NCI-H774 (cell line): ENCODE data around the gene TPD52L2.
"Not testable (repeated sequence)": the region's sequence is repeated elsewhere in the genome, so short reads cannot be mapped to it uniquely, and the experiment has no call there.

ENCODE experiments used
- DNase-seq: peaks from one replicate; lab custom pipeline; 2025; lab: John Stamatoyannopoulos, UW

TPD52L2 gene

DNA sequence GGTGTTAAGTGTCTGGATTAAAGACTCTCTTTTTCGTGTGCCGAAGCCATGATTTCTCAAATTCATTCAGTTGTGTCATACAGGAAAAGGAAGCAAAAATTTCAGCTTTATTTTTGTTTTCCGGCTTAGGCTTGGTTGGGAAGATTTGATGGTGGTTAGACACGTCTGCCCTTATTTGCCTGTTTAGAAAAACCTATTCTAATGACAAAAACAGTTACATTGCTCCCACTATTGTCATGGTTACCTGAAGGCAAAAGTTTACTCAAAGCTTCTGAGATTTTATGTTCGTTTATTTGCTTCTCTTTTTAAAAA, 30.8 kb downstream of the TPD52L2 start:
- no peak for DNase-seq

DNA sequence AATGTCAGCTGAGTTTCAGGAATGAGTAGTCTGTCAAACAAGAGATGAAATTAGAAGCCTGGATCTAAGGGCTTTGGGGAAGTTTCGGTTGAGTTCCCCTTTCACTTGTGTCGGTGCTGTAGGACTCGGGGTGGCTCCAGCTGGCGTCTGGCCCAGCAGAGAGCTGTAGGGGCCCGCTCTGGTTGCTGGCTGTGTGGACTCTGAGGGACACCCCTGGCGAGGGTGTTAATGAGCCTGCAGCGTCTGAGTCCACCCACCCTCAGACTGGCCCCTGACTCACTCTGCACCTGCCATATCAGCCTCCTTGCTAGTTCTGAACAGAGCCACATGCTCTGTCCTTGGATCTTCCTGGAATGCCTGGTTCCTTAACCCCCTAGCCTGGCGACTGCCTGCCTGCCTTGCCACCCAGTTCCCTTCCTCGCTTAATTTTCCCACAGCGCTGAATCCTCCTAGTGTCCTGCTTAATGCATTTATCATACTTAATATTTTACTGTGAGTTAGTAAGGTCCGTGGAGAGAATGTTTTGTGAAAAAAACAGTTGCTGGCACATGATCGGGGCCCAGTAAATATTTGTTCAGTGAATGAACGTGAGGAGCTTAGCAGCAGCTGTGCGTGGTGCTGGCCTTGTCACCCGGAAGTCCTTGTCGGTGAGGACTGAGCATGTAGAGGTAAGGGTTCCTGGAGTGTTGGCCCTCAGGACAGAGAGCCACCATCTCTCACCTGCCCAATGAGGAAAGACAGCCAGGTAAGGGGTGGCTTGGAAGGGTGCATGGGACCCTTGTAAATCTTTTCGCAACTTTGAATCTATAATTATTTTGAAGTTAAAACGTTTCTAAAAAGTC, 31.4 kb downstream of the TPD52L2 start:
- DNase-seq, result peak; percentile 80

DNA sequence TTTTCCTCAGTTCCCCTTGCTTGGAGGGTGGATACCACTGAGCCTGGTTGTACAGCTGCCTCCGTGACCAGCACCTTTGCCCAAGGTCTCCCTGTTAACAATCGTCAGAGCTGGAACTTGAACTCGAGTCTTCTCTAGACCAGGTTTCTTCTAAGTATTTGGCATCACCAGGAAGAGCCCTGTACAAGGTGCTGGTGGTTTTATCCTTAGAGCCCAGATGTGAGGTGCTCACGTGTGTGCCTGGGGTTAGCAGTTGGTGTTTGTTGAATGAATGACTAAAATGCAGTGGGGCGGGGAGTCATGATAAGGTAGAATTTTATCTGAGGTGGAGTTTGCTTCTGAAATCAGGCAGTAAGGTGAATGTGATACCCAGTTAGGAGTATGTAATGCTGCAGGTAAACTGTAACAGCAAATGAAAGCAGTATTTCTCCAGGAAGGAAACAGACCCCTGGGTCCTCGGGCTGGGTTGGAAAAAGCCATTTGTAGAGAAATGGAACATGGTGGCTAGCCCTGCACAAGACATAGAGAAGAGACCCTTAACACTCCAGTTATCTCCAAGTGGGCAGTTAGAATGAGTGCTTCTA, 33.0 kb downstream of the TPD52L2 start:
- DNase-seq, result no peak

DNA sequence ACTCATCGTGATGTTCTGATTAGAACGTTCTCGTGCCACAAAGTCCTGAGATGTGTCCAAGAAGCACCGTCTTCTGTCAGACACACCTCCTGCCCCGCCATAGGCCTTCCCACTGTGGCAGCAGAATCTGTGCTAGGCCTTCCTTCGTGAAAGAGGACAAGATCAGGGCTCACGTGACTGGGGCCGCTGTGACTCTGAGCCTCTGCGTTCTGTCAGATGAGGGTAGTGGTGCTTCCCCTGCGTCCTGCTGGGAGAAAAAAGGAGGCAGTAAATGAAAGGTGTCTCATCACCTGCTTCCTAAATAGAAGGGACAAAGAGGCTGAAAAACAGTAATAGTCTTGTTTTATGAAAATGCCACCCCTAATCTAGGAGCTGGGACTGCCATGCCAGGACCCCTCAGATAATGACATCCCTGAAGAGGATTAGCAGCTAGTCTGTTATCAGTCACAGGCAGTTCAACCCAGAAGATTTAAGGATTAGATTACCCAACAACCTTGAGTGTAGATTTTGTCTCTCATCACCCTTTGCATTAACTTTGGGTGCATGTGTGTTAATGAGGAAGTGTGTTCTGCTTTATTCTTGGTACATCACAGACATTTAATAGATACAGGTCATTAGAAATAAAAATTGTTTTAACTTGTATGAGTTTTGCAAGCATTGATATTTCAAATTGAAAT, 34.0 kb downstream of the TPD52L2 start:
- DNase-seq, result no peak

DNA sequence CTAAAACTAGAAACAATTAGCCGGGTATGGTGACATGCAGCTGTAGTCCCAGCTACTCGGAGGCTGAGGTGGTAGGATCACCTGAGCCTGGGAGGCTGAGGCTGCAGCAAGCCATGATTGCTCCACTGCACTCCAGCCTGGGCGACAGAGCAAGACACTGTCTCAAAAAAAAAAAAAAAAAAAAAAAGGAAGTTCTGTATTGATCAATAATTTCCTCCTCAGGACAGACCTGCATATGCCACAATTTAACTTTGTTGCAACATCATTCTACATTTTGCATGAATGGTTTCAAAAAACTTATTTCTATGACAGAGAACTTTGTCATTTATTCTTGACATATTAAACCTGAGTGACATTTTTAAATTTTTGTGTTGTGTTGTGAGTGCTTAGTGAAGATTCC, 35.3 kb downstream of the TPD52L2 start:
- no peak for DNase-seq

DNA sequence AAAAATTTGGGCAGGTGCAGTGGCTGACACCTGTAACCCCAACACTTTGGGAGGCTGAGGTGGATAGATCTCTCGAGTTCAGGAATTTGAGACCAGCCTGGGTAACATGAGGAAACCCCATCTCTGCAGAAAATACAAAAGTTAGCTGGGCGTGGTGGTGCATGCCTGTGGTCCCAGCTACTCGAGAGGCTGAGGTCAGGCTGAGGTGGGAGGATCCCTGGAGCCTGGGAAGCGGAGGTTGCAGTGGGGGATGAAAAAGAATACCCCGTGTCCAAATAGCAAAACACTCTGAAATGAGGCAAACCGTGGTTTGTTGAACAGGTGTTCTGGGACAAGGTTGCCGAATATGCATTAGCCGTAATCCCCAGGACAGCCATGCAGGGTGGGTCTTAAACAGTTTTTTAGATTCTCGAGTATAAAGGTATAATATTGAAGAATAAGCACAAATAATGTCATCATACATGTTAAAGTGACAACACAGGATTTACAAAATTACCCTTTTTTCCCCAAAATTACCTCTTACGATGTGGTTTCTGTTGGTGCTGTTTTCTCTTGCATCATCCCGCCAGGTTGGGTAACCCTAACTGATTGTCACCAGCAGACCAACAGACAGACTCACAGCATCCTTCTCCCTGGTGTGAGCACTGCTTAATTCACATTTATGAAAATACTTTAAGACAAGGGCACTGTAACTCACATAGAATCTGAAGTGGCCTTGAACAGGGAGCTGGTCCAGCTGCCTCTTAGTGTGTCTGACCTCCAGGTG, 38.9 kb downstream of the TPD52L2 start:
- DNase-seq, result no peak

DNA sequence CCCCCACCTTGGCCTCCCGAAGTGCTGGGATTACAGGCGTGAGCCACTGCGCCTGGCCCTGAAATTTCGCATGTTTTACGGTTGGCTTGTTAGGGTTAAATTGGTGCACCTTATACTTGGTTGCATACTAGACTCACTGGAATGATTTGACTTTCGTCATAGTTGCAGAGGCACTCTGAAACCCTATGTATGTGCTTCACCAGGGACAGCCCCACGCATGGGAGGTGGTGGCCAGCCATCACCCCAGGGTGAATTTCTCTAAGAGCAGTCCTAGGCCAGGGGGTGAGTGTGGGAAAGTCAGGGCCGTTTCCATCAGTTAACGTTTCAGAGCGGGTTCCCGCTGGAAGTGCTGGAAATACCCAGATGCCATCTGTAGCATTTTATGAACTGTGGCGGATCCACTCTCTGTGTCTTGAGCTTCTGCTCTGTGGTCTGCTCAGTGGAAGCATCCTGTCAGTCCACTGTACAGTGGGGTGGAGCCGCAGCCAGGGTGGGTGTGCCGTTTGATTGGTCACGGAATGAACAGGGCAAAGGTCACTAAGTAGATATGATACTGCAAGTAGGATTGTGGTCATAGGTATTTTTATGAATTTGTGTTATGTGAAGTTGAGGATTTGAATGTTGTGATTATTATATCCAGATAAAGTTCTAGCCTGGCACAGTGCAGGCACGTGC, 43.1 kb downstream of the TPD52L2 start:
- no peak for DNase-seq

DNA sequence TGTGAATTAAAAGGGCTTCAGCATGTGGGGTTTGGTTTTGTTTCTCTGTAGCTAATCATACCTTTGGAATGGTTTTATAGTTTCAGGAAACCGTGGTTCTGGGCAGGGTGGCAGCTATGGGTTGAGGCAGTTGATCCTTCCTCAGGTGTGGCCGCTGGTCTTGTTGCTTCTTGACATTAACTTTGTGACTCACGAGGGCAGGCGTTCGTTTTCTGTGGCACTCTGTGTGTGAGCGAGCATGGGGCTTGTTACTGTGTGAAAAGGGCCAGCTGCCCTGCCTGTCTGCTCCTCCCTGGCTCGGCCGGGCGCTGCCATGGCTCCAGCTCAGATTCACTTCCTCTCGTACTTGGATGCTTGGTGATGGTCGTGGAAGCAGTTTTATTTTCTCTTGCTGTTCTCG, 46.1 kb downstream of the TPD52L2 start:
- DNase-seq, result no peak

DNA sequence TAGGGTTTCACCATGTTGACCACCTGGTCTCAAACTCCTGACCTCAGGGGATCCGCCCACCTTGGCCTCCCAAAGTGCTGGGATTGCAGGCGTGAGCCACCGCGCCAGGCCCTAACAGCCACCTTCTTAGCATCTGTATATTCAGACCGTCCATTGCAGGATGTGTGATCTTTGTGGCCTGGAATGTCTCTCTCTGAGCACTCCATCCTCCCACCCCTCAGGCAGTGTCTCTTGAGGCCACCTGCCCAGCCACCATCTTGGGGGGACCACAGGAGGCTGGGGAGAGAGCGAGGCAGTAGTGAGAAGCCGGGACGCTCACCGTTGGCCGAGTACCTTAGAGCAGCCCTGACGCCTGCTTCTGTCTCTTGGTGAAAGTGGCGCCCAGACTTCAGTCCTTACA, 48.7 kb downstream of the TPD52L2 start:
- no peak for DNase-seq

DNA sequence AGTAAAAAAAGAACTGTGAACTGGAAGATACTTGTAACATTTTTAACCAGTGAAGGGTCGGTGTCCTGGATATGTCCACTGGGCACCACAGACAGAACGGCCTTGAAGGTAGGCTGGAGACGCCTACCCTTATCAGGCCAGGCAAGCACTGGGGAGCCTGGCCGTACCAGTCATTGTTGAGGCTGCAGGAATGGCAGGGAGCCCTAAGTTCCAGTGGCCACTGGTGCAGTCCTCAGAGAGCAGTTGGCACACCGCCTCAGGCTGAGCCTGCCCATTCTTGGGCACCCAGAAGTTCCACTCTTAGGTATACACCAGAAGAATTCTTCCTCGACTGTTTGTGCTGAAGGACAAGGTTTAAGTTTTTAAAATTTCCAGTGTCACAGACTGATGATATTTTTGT, 50.4 kb downstream of the TPD52L2 start:
- no peak for DNase-seq

DNA sequence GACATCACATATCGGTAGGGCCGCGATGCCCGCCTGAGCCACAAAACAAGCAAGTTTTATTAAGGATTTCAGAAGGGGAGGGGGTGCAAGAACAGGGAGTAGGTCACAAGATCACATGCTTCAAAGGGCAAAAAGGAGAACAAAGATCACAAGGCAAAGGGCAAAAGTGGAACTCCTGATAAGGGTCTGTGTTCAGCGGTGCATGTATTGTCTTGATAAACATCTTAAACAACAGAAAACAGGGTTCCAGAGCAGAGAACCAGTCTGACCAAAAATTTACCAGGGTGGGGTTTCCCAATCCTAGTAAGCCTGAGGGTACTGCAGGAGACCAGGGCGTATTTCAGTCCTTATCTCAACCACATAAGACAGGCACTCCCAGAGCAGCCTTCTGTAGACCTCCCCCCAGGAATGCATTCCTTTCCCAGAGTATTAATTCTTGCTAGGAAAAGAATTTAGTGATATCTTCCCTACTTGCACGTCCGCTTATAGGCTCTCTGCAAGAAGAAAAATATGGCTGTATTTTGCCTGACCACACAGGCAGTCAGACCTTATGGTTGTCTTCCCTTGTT, 51.4 kb downstream of the TPD52L2 start:
- DNase-seq, result not testable (repeated sequence)

DNA sequence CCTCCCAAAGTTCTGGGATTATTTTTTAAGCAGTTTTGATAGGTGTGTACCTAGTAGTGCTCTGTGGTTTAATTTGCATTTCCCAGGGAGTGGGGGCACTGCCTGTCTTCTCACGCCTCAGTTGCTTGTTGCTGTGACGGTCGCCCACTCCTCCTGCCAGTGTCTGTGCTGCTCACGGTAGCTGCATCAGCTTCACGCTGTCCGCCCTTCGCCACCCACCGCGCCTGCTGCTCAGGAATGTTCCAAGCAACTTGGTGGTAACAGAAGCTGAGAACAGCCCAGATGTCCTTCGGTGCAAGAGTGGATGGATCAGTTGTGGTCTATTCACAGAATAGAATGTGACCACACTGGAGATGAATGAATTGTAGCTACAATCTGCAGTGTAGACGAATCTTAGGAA, 52.7 kb downstream of the TPD52L2 start:
- no peak for DNase-seq

DNA sequence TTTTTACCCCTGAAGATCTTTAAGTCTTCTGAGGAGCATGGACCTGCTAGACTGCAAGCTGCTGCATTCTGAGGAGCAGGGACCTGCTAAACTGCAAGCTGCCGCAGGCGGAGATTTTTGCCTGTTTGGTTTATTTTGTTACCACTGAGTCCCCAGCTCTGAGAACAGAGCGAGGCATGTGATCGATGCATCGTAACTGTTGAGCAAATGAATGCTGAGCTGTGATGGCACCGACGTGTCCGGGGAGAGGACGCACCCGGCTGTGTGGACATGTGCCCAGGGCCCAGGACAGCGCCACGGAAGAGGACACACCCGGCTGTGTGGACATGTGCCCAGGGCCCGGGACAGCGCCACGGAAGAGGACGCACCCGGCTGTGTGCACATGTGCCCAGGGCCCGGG, 54.1 kb downstream of the TPD52L2 start:
- no peak for DNase-seq

DNA sequence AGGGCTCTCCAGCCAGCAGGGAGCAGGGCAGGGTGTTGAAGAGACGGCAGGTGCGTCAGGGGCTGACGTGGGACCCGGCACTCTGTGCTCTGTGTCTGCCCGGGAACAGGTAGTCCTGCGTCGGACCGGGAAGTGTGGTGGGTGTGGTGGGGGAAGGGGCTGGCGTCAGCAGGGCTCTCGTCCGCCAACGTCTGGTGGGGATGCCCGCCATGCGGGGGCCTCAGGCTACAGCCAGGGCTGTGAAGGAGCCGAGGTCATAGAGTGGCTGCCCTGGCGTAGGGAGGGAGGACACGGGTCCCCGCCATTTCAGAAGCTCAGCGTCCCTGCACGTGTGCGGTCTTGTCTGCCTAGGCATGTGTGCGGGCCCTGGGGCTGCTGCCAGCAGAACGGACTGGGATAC, 55.2 kb downstream of the TPD52L2 start:
- no peak for DNase-seq

DNA sequence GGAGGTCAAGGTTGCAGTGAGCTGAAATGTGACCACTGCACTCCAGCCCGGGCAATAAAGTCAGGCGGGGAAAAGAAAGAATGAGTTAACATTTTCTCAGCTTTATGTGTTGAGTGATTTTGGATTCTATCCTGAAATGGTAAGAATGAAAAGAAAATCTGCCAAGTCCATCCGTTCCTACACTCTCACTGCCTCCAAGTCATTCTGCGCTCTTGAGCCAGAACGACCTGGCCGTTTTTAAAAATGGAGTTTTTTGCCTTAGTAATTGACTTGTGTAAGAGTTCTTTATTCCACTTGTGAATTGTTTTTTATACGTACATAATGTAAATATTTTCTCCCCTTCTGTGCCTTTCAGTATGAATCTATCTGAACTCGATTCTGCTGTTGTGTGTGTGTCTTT, 58.6 kb downstream of the TPD52L2 start:
- no peak for DNase-seq

DNA sequence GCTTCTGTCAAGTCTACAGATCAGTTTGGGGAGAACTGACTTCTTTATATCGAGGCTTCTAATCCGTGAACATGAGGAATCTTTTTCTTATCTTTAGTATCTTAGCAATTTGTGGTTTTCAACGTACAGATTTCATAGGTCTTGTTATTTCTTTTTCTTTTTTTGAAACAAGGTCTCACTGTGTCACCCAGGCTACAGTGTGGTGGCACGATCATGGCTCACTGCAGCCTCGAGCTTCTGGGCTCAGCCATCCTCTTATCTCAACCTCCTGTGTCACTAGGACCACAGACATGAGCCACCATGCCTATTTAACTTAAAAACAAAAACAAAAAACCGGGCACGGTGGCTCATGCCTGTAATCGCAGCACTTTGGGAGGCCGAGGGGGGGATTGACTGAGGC, 59.2 kb downstream of the TPD52L2 start:
- DNase-seq, result no peak

DNA sequence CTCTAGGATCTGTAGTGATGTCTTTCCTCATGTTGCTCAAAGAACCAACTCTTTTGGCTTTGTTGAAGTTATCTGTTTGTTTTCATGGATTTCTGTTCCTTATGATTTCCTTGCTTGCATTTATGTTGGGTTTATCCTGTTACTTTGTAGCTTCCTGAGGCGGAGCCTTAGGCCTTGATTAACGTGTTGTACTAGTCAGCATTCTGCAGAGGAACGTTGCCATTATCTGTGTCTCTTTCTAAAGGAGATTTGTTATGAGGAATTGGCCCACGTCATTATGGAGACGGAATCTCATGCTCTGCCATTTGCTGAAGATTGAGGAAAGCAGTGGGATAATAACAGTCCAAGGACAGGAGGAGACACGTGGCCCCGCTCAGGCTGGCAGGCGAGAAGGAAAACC, 61.2 kb downstream of the TPD52L2 start:
- DNase-seq, result no peak

DNA sequence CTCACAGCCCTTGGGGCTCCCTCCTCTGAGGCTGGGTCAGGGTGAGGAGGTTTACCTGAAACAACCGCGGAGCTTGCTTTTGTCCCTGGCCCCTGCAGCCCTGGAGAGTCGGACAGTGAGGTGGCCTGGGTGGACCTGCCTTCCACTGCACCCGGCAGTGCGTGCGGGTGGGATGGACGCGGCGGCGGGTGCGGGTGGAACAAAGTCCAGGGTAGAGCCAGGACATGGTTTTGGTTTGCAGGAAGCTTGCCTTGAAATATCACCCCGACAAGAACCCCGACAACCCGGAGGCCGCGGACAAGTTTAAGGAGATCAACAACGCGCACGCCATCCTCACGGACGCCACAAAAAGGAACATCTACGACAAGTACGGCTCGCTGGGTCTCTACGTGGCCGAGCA, 64.0 kb downstream of the TPD52L2 start:
- no peak for DNase-seq

DNA sequence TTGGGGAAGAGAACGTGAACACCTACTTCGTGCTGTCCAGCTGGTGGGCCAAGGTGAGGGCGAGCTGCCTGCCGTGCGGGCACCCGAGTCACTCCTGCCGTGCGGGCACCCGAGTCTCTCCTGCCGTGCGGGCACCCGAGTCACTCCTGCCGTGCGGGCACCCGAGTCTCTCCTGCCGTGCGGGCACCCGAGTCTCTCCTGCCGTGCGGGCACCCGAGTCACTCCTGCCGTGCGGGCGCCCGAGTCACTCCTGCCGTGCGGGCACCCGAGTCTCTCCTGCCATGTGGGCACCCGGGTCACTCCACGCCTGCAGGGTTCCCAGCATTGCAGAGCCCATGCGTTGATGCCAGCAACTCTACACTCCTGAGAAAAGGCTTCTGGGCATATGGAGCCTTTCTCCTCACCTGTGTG, 64.4 kb downstream of the TPD52L2 start:
- DNase-seq, result not testable (repeated sequence)

DNA sequence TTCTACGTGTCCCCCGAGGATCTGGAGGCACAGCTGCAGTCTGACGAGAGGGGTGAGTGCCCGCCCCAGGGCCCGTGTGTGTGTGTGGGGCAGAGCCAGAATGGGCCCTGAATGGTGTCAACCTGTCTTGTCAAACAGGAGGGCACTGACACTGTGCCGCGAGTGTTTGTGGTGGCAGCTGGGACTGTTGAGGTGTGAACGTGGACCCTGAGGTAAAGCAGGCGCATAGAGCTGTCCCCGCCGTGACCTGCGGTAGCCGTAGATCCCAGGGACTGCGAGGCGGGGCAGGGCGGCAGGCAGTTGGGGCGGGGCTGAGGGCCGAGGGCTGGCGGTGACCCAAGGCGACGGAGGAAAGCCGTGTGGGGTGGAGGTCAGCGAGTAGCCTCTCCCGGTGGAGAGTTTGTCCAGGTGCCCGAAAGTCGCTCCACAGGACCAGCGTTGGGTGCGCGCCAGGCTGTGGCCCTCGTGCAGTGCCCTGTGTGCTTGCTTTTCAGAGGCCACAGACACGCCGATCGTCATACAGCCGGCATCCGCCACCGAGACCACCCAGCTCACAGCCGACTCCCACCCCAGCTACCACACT, 66.0 kb downstream of the TPD52L2 start:
- DNase-seq, result no peak

DNA sequence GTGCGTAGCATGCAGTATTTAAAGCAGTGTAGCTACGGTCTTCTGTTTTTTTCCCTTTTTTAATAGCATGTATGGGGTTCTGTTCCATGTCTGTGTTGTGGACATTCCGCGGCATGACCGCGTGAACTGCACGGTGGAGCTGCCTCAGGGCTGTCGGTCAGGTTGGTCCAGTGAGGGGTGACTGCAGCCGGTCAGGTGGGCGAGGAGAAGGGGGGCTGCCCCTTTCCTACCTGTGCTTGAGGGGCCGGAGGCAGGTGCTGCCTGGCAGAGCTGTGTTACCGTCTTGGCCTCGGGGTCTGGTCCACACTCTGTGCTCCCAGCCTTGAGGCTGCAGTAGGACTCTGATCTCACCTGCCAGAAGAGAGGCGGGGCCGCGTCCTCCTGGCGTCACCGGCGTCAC, 66.7 kb downstream of the TPD52L2 start:
- no peak for DNase-seq
